GM12874 (cell line): Measurements from ENCODE around the gene DOCK10.

Experiments used
- TF ChIP-seq, protein P1 (sequence below): IDR thresholded peaks from 2 replicates; pipeline ENCODE4 v1.5.1; 2011; ENCODE audit warnings: low read depth, mild to moderate bottlenecking, control low read depth, low read length, moderate library complexity; ENCODE audit not compliant: insufficient read depth

Gene DOCK10

GRCh38 chr2:224722250-224722649, 320.0 kb downstream of the DOCK10 start:
- TF ChIP-seq, protein P1, sequence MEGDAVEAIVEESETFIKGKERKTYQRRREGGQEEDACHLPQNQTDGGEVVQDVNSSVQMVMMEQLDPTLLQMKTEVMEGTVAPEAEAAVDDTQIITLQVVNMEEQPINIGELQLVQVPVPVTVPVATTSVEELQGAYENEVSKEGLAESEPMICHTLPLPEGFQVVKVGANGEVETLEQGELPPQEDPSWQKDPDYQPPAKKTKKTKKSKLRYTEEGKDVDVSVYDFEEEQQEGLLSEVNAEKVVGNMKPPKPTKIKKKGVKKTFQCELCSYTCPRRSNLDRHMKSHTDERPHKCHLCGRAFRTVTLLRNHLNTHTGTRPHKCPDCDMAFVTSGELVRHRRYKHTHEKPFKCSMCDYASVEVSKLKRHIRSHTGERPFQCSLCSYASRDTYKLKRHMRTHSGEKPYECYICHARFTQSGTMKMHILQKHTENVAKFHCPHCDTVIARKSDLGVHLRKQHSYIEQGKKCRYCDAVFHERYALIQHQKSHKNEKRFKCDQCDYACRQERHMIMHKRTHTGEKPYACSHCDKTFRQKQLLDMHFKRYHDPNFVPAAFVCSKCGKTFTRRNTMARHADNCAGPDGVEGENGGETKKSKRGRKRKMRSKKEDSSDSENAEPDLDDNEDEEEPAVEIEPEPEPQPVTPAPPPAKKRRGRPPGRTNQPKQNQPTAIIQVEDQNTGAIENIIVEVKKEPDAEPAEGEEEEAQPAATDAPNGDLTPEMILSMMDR, result no peak

DNA sequence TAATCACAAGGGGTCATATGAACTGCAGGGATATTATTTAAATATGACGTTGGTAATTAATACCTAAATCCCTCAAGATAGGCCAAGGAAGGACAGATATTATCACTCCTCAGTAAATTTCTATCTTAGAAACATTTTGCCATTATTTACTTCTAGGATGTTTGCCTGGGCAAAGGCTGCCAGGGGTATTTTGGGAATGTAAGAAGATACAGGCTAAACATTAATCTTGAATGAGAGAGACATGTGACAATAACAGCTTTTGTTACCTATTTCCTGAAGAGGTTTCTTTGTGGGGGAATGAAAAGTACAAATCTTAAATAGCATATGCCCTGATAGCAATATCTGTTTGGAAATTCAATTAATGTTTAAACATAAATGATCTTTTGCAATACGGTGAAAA, 325.3 kb downstream of the DOCK10 start:
- TF ChIP-seq, protein P1, result no peak

DNA sequence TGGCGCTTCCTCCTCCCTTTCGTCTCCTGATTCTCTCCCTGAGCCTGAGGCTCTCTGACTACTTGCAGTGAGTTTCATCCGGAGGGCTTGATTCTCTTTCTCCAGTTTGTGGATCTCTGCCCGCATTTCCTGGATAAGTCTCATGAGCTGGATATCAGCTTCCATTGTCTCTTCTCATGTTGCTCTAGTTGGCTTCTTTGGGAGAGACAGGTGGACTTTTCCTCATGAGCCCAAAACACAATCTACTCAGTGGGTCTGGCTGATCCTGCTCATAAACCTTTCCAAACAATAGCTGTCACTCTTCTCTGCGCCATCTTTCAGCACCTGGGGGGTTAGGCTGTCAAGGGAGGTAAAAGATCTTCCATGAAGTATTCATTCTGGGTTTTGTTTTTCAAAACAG, 326.1 kb downstream of the DOCK10 start, which contains the start of gene CCDC195:
Gene CCDC195 (minus strand): TSS at position 165 of the 400 bp plus-strand sequence. CDS start 0 bp downstream, at position 165.
- TF ChIP-seq, protein P1, result no peak
